Mesendoderm (in vitro differentiated cells): ENCODE measurements around the gene IL1RAPL2. TPM values are rescaled to one million over a fixed set of nuclear protein-coding genes. Genes with fewer than 3 reads are reported as not detected.
"Not testable (repeated sequence)": the region's sequence is repeated elsewhere in the genome, so short reads cannot be mapped to it uniquely, and the experiment has no call there.

Experiments
- DNase-seq: peaks from one replicate; pipeline ENCODE4 v3.0.0; 2013
- H2AK5ac ChIP-seq: 2 replicates; pipeline ENCODE4 v1.6.1; 2013; ENCODE audit warnings: low read length, inconsistent platforms
- H2BK120ac ChIP-seq: 2 replicates; pipeline ENCODE4 v1.6.1; 2013; ENCODE audit warnings: low read depth, mild to moderate bottlenecking, low read length, moderate library complexity, mixed read lengths
- H2BK15ac ChIP-seq: replicated peaks from 2 replicates; pipeline ENCODE4 v1.6.1; 2013; ENCODE audit warnings: low read depth, mild to moderate bottlenecking, moderate library complexity
- H2BK5ac ChIP-seq: 2 replicates; pipeline ENCODE4 v1.6.1; 2013; ENCODE audit warnings: low read length, inconsistent platforms
- H3K18ac ChIP-seq: 2 replicates; pipeline ENCODE4 v1.6.1; 2013; ENCODE audit warnings: mild to moderate bottlenecking, low read length, mixed read lengths
- H3K23ac ChIP-seq: one replicate; pipeline ENCODE4 v1.6.1; 2013; ENCODE audit warnings: low read length
- H3K27ac ChIP-seq: 2 replicates; pipeline ENCODE4 v1.5.1; 2013; ENCODE audit warnings: low read depth, mild to moderate bottlenecking, inconsistent platforms, low read length, moderate library complexity
- H3K27me3 ChIP-seq: 2 replicates; pipeline ENCODE4 v1.6.1; 2013; ENCODE audit warnings: low read length, control low read depth, mild to moderate bottlenecking, inconsistent platforms; ENCODE audit not compliant: insufficient read depth, poor library complexity
- H3K36me3 ChIP-seq: 2 replicates; pipeline ENCODE4 v1.6.1; 2013; ENCODE audit warnings: low read length, inconsistent platforms; ENCODE audit not compliant: control insufficient read depth, insufficient read depth
- H3K4ac ChIP-seq: one replicate; pipeline ENCODE4 v1.6.1; 2013; ENCODE audit warnings: low read depth, mild to moderate bottlenecking, low read length, moderate library complexity
- H3K4me1 ChIP-seq: 2 replicates; pipeline ENCODE4 v1.6.1; 2013; ENCODE audit warnings: low read depth, low read length, inconsistent platforms; ENCODE audit not compliant: control insufficient read depth
- H3K4me2 ChIP-seq: 2 replicates; pipeline ENCODE4 v1.6.1; 2013; ENCODE audit warnings: low read length
- H3K4me3 ChIP-seq: 2 replicates; pipeline ENCODE4 v1.5.1; 2013; ENCODE audit warnings: mild to moderate bottlenecking, low read length
- H3K56ac ChIP-seq: one replicate; pipeline ENCODE4 v1.6.1; 2013; ENCODE audit warnings: low read length
- H3K79me1 ChIP-seq: 2 replicates; pipeline ENCODE4 v1.6.1; 2013; ENCODE audit warnings: low read length, inconsistent platforms
- H3K79me2 ChIP-seq: 2 replicates; pipeline ENCODE4 v1.6.1; 2013; ENCODE audit warnings: mild to moderate bottlenecking, low read length; ENCODE audit not compliant: control insufficient read depth, insufficient read depth
- H3K9ac ChIP-seq: 2 replicates; pipeline ENCODE4 v1.6.1; 2013; ENCODE audit warnings: low read length, inconsistent platforms
- H4K5ac ChIP-seq: one replicate; pipeline ENCODE4 v1.6.1; 2013; ENCODE audit warnings: low read length
- H4K8ac ChIP-seq: one replicate; pipeline ENCODE4 v1.6.1; 2013; ENCODE audit warnings: low read depth, mild to moderate bottlenecking, control low read depth, low read length, moderate library complexity
- WGBS: extraction: QIAGEN DNeasy Blood & Tissue Kit; methylation state at CpG from one replicate; pipeline ENCODE4 v1.1.7; 2013; ENCODE audit warnings: low lambda C conversion rate, missing lambda C conversion rate; ENCODE audit not compliant: insufficient coverage; ENCODE audit errors: extremely low coverage; 5-methylcytosine and 5-hydroxymethylcytosine counted together
- polyA plus RNA-seq, 2 experiments: library from polyadenylated mRNA; stranded (reverse); fragments of 200-250 nt; gene quantifications; one replicate each; pipeline ENCODE4 v1.2.3, GENCODE V29; 2013

IL1RAPL2 gene
- polyA plus RNA-seq (2013, experiment 1 of 2): 0.11 TPM
- 0.11 TPM for polyA plus RNA-seq (2013, experiment 2 of 2)

GRCh38 chrX:104565791-104566680 lies at the start of gene IL1RAPL2:
Gene IL1RAPL2, plus strand, starts transcription at chrX:104566199.
- no peak within 1 kb of the TSS for H3K4ac ChIP-seq
- H3K4me1 ChIP-seq: no peaks in the 10 kb centered on the region
- H3K4me3 ChIP-seq: peak within 1 kb of the TSS; percentile 12
- no peak within 1 kb of the TSS for H4K8ac ChIP-seq
- H3K56ac ChIP-seq: peak within 1 kb of the TSS; percentile 34
- H3K23ac ChIP-seq: no peak within 1 kb of the TSS
- no peak within 1 kb of the TSS for H2AK5ac ChIP-seq
- H4K5ac ChIP-seq: no peak within 1 kb of the TSS
- no peaks in the 10 kb centered on the region for H3K36me3 ChIP-seq
- peak within 1 kb of the TSS; percentile 34 for H3K9ac ChIP-seq
- H3K4me2 ChIP-seq: peak within 1 kb of the TSS; percentile 68
- H3K27ac ChIP-seq: no peak within 1 kb of the TSS
- no peaks in the 10 kb centered on the region for H3K79me2 ChIP-seq
- H2BK5ac ChIP-seq: no peak within 1 kb of the TSS
- no peak within 1 kb of the TSS for H2BK120ac ChIP-seq
- H3K18ac ChIP-seq: no peak within 1 kb of the TSS
- H3K27me3 ChIP-seq: peaks cover 12% of the 10 kb centered on the region
- peak; percentile 74 for DNase-seq
- no CpG with 5 or more reads among the region's 48 CpGs for WGBS
- no peak within 1 kb of the TSS for H2BK15ac ChIP-seq
- no peaks in the 10 kb centered on the region for H3K79me1 ChIP-seq

GRCh38 chrX:104522386-104522785 lies 43.6 kb upstream of the IL1RAPL2 start:
- no CpG with 5 or more reads among the region's 2 CpGs for WGBS
- Histone ChIP-seq H3K4me1 (no peaks in the 10 kb centered on the region), H3K27me3 (no peaks in the 10 kb centered on the region), H2BK5ac (no peak overlapping the region), H3K56ac (no peak overlapping the region), H3K4me2 (no peak overlapping the region), H2BK15ac (no peak overlapping the region), H2AK5ac (no peak overlapping the region), H3K23ac (no peak overlapping the region), H3K79me2 (no peaks in the 10 kb centered on the region), H3K4ac (no peak overlapping the region), H4K8ac (no peak overlapping the region), H3K27ac (no peak overlapping the region), H3K4me3 (no peak overlapping the region), H4K5ac (no peak overlapping the region), H3K79me1 (no peaks in the 10 kb centered on the region), H2BK120ac (no peak overlapping the region), H3K36me3 (no peaks in the 10 kb centered on the region), H3K9ac (no peak overlapping the region), H3K18ac (no peak overlapping the region)
- peak; percentile 2 for DNase-seq

GRCh38 chrX:104523858-104524257 lies 42.1 kb upstream of the IL1RAPL2 start:
- no peak overlapping the region for H3K9ac ChIP-seq
- H3K4me1 ChIP-seq: no peaks in the 10 kb centered on the region
- no peak overlapping the region for H4K5ac ChIP-seq
- H3K4me3 ChIP-seq: no peak overlapping the region
- H4K8ac ChIP-seq: no peak overlapping the region
- H3K27me3 ChIP-seq: no peaks in the 10 kb centered on the region
- no peak overlapping the region for H3K56ac ChIP-seq
- H3K23ac ChIP-seq: no peak overlapping the region
- H3K36me3 ChIP-seq: no peaks in the 10 kb centered on the region
- no peak overlapping the region for H2BK5ac ChIP-seq
- DNase-seq: no peak
- H3K79me1 ChIP-seq: no peaks in the 10 kb centered on the region
- H3K4ac ChIP-seq: no peak overlapping the region
- no peak overlapping the region for H2AK5ac ChIP-seq
- H2BK15ac ChIP-seq: no peak overlapping the region
- H3K18ac ChIP-seq: no peak overlapping the region
- no peak overlapping the region for H2BK120ac ChIP-seq
- no peaks in the 10 kb centered on the region for H3K79me2 ChIP-seq
- H3K4me2 ChIP-seq: no peak overlapping the region
- WGBS: no CpG with 5 or more reads among the region's 2 CpGs
- H3K27ac ChIP-seq: no peak overlapping the region

- no peaks in the 10 kb centered on the region for H3K79me2 ChIP-seq
- no peaks in the 10 kb centered on the region for H3K79me1 ChIP-seq
- no peak overlapping the region for H3K18ac ChIP-seq
- no peak overlapping the region for H2BK5ac ChIP-seq
- no peaks in the 10 kb centered on the region for H3K27me3 ChIP-seq
- H3K9ac ChIP-seq: no peak overlapping the region
- DNase-seq: no peak
- no peak overlapping the region for H3K4me2 ChIP-seq
- WGBS: no CpG with 5 or more reads among the region's 2 CpGs
- H2AK5ac ChIP-seq: no peak overlapping the region
- no peak overlapping the region for H4K5ac ChIP-seq
- no peak overlapping the region for H2BK15ac ChIP-seq
- no peak overlapping the region for H3K4me3 ChIP-seq
- H3K36me3 ChIP-seq: no peaks in the 10 kb centered on the region
- H3K4me1 ChIP-seq: no peaks in the 10 kb centered on the region
- H3K23ac ChIP-seq: no peak overlapping the region
- H3K56ac ChIP-seq: no peak overlapping the region
- H2BK120ac ChIP-seq: no peak overlapping the region
- no peak overlapping the region for H3K4ac ChIP-seq
- H3K27ac ChIP-seq: no peak overlapping the region
- no peak overlapping the region for H4K8ac ChIP-seq
These were observed 26.9 kb upstream of the IL1RAPL2 start for GRCh38 chrX:104539081-104539480.

GRCh38 chrX:104542447-104542846 lies 23.6 kb upstream of the IL1RAPL2 start:
- H3K23ac ChIP-seq, H3K36me3 ChIP-seq, DNase-seq, H3K9ac ChIP-seq, H2BK15ac ChIP-seq, H3K79me1 ChIP-seq, H3K27ac ChIP-seq, H3K4me2 ChIP-seq, H2BK5ac ChIP-seq, H4K5ac ChIP-seq, H3K4ac ChIP-seq, H2AK5ac ChIP-seq, H3K79me2 ChIP-seq, H2BK120ac ChIP-seq, H3K4me3 ChIP-seq, H4K8ac ChIP-seq, H3K18ac ChIP-seq, H3K27me3 ChIP-seq, H3K56ac ChIP-seq, H3K4me1 ChIP-seq: not testable (repeated sequence)
- WGBS: no CpG with 5 or more reads among the region's 2 CpGs
